Kasumi-1 (cell line): Measurements from ENCODE around the gene MLST8.

Experiments
- DNase-seq, 2 experiments: peaks; one replicate each; lab custom pipeline; 2025; lab: John Stamatoyannopoulos, UW

MLST8 gene

DNA sequence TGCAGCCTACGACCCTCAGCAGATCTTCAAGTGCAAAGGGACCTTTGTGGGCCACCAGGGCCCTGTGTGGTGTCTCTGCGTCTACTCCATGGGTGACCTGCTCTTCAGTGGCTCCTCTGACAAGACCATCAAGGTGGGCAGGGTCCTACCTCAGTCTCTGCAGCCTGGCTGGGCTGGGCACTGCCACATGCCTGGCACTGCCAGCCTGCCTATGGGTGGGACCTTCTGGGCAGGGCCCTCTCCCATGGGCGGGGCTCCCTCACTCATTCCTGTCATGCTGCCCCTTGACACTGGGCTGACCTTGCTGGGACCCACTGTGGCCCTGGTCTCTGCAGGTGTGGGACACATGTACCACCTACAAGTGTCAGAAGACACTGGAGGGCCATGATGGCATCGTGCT is 31.3 kb upstream of the MLST8 start:
- DNase-seq, result no peak

- DNase-seq, result no peak
These were observed 30.7 kb upstream of the MLST8 start for GRCh38 chr16:2174396-2175131.

GRCh38 chr16:2175454-2175853 is 29.8 kb upstream of the MLST8 start:
- no peak for DNase-seq

DNA sequence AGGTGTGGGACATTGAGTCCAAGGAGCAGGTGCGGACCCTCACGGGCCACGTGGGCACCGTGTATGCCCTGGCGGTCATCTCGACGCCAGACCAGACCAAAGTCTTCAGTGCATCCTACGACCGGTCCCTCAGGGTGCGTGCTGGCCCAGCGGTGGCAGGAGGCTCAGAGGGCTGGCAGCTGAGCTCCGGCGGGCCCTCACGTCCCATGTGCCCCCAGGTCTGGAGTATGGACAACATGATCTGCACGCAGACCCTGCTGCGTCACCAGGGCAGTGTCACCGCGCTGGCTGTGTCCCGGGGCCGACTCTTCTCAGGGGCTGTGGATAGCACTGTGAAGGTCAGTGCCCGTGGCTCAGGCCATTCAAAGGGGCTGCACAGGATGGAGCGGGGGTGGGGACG is 29.2 kb upstream of the MLST8 start:
- no peak for DNase-seq

GRCh38 chr16:2177101-2177500 is 28.2 kb upstream of the MLST8 start:
- no peak for DNase-seq

DNA sequence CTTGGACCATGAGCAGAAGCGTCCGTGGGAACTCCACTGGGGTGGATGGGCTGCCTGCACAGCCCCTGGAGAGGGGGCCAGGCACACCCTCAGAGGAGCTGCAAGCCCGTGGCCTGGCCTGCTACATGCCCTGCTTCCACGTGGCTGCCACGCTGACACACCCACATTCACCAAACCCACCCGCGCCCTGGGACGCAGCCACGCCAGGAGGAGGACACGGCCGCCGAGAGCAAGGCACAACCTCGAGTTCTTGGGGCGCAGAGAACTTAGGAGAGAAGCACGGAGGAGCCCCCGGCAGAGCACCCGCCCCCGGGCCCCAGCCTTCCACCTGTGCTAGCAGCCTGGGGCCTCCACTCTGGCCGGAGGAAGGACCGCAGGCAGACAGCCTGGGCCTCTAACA is 27.7 kb upstream of the MLST8 start:
- DNase-seq, result no peak

DNA sequence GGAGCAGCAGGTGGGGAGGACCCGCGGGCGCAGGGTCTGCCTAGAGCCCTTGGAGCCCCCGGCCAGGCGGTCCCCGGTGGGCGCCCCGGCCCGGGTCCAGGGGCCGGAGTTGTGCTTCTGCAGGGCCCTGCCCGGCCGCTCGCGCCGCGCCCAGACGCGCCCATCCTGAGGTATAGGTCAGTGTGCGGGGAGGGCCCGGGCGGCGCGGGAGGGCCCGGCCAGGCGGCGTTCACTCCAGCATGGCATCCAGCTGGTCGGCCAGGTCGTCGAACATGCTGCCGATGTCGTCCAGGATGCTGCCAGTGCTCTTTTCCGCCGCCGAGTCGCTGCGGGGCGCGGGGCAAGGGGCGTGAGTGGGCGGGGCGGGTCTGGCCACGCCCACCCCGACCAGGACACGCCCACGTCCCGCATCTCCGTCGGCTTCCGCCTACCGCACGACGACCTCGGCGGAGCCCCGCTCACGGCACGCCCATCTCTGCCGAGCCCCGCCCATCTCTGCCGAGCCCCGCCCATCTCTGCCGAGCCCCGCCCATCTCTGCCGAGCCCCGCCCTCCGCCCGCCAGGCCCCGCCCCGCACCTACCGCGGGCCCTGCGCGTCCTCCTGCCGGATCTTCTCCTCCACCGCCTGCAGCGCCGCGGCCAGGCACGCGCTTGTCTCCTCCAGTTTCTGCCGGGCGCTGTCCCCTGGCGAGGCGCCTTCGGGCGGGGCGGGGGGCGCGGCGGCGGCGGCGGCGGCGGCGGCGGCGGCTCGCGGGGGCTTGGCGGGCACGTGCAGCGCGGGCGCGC is 26.7 kb upstream of the MLST8 start:
- DNase-seq, result no peak

- DNase-seq, result no peak
These were observed 26.1 kb upstream of the MLST8 start for GRCh38 chr16:2179107-2179501.

- no peak for DNase-seq
These were observed 25.7 kb upstream of the MLST8 start for GRCh38 chr16:2179576-2179975.

DNA sequence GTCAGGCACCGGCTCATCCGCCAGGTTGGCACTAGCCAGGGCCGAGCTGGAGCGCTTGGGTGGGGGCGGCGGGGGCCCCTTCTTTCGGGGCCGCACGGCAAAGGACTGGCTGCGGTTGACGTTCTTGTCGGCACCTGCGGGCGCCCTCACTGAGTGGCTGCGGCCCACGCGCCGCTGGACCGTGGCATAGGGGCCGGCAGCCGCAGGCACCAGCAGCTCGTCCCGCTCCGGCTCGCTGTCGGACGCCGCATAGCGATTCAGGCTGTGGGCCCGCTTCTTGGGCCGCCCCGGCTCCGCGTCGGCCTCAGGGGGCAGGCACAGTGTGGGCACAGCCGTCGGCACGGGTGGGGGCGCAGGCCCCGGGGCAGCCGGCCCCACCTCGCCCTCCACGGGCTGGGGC is 24.8 kb upstream of the MLST8 start:
- no peak for DNase-seq

- DNase-seq, result no peak
These were observed 24.0 kb upstream of the MLST8 start for GRCh38 chr16:2180962-2181923.

DNA sequence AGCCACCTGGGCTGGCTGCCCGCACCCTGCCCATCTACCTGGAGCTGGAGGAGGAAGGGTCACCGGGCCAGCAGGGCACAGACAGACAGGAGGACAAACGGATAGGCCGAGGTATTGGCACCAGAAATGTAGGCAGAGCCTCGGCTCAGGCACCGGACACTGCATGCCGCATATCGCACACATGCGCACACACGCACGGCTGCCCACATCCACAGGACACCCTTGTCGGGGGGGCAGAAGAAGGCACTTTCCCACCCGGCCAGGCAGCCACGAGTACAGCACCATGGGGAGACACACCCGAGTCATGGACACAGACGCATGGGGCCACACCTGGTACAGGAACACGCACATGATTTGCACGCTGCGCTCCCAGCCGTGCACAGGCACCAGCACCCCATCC is 23.3 kb upstream of the MLST8 start:
- no peak for DNase-seq

- no peak for DNase-seq
These were observed 21.6 kb upstream of the MLST8 start for GRCh38 chr16:2183671-2184070.

- no peak for DNase-seq
These were observed 20.9 kb upstream of the MLST8 start for GRCh38 chr16:2184346-2184745.

DNA sequence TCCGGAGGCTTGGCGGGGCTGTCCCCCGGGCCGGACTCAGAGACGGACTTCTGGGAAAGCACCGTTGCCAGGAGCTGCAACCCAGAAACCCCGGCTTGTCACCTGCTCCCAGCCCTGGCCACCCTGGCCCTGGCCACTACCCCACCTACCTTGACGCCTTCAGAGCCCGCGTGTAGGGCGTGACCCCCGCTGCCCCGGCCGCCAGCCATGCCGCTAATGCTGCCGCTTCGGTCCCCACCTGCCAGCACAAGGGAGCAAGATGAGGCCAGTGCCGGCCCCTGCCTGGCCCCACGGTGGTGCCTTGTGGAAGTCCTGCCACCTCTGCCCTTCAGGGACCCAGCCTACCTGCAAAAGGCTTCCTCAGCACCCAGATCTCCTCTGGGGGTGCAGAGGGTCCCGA is 20.3 kb upstream of the MLST8 start:
- no peak for DNase-seq

DNA sequence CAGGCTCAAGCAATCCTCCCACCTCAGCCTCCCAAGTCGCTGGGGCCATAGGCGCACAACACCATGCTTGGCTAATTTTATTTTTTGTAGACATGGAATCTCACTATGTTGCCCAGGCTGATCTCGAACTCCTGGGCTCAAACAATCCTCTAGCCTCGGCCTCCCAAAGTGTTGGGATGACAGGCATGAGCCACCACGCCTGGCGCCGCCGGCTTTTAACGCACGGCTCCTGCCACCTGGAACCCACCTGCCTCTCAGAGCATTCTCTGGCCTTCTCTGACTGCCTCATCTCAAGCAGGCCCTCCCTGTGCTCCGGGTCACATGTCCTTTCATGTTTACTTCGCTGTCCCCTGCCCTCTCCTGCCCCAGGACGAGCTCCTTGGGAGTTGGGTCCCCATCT is 19.2 kb upstream of the MLST8 start:
- DNase-seq, result no peak

DNA sequence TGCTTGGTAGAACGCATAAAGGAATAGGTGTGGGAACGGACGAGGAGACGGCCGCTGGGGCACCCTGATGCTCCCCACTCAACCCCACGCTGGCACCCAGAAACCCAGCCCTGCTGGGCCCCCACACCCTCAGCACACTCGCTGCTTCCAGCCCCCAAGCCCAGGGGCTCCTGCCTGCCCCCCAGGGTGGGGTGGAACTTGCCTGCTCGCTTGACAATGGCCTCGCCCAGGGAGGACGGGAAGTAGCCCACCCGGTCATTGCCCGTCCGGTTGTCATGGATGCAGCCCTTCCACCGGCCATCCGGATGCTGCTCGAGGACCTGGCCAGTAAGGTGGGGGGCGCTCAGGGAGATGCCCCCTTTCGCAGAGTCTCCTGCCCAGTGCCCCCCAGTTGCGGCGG is 18.7 kb upstream of the MLST8 start:
- no peak for DNase-seq

GRCh38 chr16:2187212-2187611 is 18.0 kb upstream of the MLST8 start:
- no peak for DNase-seq

GRCh38 chr16:2188395-2188794 is 16.9 kb upstream of the MLST8 start:
- DNase-seq, result no peak

DNA sequence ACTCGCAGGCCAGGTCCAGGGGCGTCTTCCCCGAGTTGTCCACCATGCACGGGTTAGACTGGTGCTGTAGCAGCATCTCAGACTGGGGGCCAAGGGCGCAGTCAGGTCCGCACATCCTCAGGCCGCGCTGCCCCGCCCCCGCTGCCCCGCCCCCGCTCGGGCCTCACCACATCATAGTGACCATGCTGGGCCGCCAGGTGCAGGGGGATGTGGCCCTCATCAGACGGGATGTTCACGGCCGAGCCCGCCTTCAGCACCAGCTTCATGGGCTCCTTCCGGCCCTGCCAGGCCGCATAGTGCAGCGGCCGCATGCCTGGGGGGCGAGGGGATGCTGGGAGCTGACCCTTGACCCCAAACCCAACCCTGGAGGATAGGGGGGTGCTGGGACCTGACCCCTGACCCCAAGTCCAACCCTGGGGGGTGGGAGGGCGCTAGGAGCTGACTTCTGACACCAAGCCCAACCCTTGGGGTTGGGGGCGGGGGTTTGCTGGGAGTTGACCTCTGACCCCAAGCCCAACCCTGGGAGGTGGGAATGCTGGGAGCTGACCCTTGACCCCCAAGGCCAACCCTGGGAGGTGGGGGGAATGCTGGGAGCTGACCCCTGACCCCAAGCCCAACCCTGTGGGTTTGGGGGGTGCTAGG is 15.9 kb upstream of the MLST8 start:
- no peak for DNase-seq

DNA sequence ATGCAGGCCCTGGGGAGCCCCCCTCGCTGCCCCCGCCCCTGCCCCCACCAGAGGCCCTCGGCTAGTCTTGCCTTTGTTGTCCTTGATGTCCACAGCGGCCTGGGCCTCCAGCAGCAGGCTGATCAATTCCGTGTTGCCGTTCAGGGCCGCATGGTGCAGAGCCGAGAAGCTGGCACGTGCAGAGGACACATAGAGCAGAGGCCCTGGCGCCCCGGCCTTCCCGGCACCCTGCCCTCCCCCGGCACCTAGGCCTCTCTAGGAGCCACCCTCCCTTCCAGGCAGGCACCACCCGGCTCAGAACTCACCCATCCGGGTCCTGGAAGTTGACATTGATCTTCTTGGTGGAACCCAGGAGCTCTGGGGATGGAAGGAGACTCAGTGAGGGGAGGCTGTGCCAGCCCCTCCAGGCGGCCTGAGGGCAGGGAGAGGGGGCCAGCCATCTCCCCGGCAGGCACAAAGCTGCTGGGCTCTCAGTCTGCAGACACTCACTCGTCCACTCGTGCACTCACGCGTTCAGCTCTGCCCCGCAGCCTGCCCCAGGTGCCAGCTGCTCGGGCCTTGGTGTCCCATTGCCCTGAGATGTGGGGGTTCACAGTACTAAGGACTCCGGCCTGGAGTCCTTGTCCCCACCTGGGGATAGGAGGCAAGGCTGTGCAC is 15.1 kb upstream of the MLST8 start:
- no peak for DNase-seq
